Fibroblast of lung (primary cell): ENCODE data around the gene ARHGEF10L.

ENCODE experiments used
- CTCF ChIP-seq, 2 donors: IDR thresholded peaks in 1 of 2; conservative IDR thresholded peaks in 1 of 2; 1 replicate in 1 of 2; 2 replicates in 1 of 2; pipeline ENCODE4 v1.5.1; 2011 to 2012; ENCODE audit warnings: low read length in 2 of 2, control low read depth in 1 of 2, inconsistent platforms in 1 of 2, low read depth in 1 of 2, mild to moderate bottlenecking in 1 of 2
- EZH2 ChIP-seq: IDR thresholded peaks from 2 replicates; pipeline ENCODE4 v1.5.1; 2012; ENCODE audit warnings: low read length, control low read depth, mild to moderate bottlenecking; ENCODE audit errors: missing control alignments

GRCh38 chr1:17719874-17720273 is 180.4 kb downstream of the ARHGEF10L start:
- TF ChIP-seq CTCF (conservative IDR thresholded peaks at IDR 0.05 in 1 of 2, IDR thresholded peaks at IDR 0.05 in 1 of 2; ENCODE audit: low read depth in 1 of 2, low read length in 2 of 2), result no peak
- TF ChIP-seq EZH2, result no peak
